C4-2B (cell line): Measurements from ENCODE around the gene CSKMT.

Experiments
- H3K27ac ChIP-seq: fragments of 450-650 bp; 2 replicates; pipeline ENCODE4 v1.5.1; 2017
- ZFX ChIP-seq: fragments of 450-650 bp; IDR thresholded peaks from 2 replicates; pipeline ENCODE4 v1.6.1; 2017
- TF ChIP-seq, protein P1 (sequence below): fragments of 450-650 bp; conservative IDR thresholded peaks from 2 replicates; pipeline ENCODE4 v1.5.1; 2017; ENCODE audit warnings: mild to moderate bottlenecking

CSKMT gene

DNA sequence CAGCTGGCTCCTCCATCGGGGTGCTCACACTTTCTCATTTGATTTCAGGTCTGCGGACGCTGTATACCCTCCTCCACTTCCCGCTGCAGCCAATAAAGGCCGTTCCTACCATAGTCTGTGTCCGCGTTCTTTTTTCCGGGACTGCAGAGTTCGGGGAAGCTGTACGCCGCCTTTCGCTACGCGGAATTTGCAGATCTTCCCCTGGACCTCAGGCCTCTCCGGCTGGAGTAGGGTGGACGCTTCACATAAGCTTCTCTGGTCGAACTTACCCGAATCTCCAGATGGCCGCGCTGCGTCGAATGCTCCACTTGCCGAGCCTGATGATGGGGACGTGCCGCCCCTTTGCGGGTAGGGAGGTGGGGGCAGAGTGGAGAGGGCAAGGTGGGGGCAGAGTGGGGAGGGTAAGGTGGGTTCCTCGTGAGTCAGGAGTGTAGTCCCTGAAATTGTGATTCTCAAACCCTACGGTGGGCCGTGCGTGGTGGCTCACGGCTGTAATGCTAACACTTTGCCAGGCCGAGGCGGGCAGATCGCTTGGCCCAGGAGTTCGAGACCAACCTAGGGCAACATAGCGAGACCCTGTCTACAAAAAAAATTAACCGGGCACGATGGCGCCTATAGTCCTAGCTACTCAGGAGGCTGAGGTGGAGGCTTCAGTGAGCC is 617 bp downstream of the CSKMT start:
- peak overlapping the region; percentile 98 for H3K27ac ChIP-seq
- TF ChIP-seq, protein P1, sequence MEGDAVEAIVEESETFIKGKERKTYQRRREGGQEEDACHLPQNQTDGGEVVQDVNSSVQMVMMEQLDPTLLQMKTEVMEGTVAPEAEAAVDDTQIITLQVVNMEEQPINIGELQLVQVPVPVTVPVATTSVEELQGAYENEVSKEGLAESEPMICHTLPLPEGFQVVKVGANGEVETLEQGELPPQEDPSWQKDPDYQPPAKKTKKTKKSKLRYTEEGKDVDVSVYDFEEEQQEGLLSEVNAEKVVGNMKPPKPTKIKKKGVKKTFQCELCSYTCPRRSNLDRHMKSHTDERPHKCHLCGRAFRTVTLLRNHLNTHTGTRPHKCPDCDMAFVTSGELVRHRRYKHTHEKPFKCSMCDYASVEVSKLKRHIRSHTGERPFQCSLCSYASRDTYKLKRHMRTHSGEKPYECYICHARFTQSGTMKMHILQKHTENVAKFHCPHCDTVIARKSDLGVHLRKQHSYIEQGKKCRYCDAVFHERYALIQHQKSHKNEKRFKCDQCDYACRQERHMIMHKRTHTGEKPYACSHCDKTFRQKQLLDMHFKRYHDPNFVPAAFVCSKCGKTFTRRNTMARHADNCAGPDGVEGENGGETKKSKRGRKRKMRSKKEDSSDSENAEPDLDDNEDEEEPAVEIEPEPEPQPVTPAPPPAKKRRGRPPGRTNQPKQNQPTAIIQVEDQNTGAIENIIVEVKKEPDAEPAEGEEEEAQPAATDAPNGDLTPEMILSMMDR: no peak
- TF ChIP-seq ZFX: 0 out of 2 replicates have a peak, but pooled peaks have one; percentile 30

DNA sequence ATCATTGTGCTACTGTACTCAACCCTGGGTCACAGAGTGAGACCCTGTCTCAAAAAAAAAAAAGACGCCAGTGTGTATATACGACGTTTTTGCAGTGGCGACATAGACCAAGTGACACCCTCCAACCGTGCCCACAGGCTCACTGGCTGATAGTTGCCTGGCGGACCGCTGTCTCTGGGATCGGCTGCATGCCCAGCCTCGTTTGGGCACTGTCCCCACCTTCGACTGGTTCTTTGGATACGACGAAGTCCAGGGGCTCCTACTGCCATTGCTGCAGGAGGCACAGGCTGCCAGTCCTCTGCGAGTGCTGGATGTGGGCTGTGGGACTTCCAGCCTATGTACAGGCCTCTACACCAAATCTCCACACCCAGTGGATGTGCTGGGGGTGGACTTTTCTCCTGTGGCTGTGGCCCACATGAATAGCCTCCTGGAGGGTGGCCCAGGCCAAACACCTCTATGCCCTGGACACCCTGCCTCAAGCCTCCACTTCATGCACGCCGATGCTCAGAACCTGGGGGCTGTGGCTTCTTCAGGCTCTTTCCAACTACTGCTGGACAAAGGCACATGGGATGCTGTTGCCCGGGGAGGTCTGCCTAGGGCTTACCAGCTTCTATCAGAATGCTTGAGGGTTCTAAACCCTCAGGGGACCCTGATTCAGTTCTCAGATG is 1.3 kb downstream of the CSKMT start:
- TF ChIP-seq ZFX: no peak
- TF ChIP-seq, protein P1: no peak
- peak overlapping the region; percentile 98 for H3K27ac ChIP-seq

DNA sequence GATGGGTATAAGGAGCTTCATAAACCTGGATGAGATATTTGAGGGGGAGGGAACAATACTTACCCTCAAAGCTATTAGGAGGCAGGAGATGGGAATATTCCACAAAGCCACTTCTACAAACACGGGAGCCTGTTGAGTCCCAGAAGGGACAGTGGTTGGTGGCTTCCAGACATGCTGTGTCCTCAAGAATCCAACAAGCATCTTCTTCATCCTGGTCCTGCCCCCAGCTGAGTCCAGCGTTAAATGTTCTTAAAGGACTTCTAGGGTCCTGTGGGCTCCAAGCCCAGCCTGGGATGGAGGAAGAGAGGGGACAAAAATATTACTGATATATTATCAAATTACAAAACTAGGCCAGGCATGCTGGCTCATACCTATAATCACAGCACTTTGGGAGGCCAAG is 2.3 kb downstream of the CSKMT start:
- H3K27ac ChIP-seq: peak overlapping the region; percentile 98
- TF ChIP-seq, protein P1: no peak
- TF ChIP-seq ZFX: no peak

DNA sequence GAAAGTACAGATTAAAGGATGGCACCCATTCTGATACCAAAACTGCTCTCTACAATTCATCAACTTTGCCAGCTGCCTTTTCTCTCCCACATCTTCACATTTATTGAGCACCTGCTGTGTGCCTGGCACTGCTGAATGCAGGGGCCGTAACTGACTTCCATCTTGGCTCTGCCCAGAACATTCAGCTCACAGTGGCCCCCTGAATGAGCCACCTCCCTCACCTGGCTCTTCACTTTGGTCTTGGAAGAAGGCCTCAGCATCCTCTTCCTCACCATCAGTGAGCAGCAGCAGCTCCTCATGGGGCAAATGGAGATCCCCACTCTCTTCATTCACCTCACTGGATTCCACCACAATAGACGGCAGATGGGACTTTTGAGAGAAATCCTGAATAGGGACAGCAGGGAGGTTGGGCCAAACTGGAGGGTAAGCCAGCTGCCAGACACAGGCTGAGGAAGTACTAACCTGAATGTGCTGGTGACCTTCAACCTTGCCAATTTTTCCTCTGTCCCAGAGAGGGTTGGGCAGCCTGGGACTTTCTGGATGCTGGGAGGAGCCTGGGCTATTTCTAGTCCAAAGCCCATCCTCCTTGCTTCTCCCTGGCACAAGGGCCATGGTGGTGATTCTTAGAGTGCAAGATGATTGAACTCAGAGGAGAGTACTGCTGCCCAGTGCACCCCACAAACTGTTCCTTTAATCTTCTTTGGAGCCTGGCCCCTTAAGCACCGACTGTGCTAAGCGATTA is 4.5 kb downstream of the CSKMT start:
- TF ChIP-seq ZFX: no peak
- TF ChIP-seq, protein P1: no peak
- peak overlapping the region; percentile 98 for H3K27ac ChIP-seq

DNA sequence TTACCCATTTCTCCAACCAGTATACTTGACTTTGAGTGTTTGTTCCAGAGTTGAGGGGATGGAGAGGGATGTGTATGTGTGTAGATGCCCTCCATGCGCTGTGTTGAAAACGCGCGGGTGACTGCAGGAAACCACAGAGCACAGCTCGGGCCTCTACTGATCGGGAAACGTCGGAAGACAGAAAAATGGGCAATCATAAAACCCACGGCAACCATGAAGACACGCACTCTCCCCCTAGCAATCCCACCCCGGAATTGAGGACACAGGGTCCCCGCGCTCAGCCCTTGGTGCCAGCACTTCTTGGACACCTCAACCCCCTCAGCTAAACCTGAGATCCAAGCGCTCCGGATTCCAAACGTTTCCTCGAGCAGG is 6.1 kb downstream of the CSKMT start:
- peak overlapping the region; percentile 98 for H3K27ac ChIP-seq

DNA sequence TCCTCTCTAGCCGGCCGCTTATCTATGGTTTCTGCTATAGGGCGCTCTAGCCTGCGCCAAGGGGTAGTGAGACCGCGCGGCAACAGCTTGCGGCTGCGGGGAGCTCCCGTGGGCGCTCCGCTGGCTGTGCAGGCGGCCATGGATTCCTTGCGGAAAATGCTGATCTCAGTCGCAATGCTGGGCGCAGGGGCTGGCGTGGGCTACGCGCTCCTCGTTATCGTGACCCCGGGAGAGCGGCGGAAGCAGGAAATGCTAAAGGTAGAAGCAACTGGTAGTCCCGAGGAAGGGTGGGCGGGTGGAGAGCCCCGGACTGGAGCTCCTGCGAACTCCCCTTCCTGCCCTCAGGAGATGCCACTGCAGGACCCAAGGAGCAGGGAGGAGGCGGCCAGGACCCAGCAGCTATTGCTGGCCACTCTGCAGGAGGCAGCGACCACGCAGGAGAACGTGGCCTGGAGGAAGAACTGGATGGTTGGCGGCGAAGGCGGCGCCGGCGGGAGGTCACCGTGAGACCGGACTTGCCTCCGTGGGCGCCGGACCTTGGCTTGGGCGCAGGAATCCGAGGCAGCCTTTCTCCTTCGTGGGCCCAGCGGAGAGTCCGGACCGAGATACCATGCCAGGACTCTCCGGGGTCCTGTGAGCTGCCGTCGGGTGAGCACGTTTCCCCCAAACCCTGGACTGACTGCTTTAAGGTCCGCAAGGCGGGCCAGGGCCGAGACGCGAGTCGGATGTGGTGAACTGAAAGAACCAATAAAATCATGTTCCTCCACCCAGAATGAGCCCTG is 6.7 kb downstream of the CSKMT start, which contains the start of the genes LBHD1 and UQCC3:
Gene LBHD1, minus strand, starts transcription at position 660 of the 782 bp plus-strand sequence. CDS start 2,236 bp downstream, outside the sequence.
Gene UQCC3, plus strand, starts transcription at position 66 of the 782 bp plus-strand sequence. Its CDS starts 73 bp downstream, at position 139.
- H3K27ac ChIP-seq: peak within 1 kb of the TSS; percentile 98
- peak; percentile 54; the same call in 1 of the 2 replicates for TF ChIP-seq ZFX
- TF ChIP-seq, protein P1: no peak

More for the DNA sequence above, 6.1 kb downstream of the CSKMT start:
- TF ChIP-seq, protein P1: no peak
- TF ChIP-seq ZFX: no peak
